ENCODE data around the gene TBL1XR1.

TBL1XR1 gene

DNA sequence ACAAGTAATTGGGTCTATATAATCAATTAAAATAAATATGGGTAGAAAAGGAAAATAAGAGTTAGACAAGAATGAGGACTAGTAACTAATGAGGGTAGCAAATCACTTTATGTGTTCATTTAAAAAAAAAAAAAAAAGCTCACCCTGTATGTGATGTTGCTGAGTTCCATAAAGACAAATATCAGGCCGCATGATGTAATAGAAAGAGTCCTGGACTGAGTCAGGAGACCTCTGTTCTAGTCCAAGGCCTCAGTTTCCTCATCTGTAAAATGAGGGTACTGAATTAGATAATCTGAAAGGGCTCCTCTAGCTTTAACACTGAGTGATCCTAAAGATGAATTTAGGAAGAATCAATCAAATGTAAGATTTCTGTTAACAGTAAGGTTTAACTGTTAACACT is 117.6 kb downstream of the TBL1XR1 start:
- DNase-seq (ENCODE audit: low read depth) = no peak
- TF ChIP-seq, protein P1, sequence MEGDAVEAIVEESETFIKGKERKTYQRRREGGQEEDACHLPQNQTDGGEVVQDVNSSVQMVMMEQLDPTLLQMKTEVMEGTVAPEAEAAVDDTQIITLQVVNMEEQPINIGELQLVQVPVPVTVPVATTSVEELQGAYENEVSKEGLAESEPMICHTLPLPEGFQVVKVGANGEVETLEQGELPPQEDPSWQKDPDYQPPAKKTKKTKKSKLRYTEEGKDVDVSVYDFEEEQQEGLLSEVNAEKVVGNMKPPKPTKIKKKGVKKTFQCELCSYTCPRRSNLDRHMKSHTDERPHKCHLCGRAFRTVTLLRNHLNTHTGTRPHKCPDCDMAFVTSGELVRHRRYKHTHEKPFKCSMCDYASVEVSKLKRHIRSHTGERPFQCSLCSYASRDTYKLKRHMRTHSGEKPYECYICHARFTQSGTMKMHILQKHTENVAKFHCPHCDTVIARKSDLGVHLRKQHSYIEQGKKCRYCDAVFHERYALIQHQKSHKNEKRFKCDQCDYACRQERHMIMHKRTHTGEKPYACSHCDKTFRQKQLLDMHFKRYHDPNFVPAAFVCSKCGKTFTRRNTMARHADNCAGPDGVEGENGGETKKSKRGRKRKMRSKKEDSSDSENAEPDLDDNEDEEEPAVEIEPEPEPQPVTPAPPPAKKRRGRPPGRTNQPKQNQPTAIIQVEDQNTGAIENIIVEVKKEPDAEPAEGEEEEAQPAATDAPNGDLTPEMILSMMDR (conservative IDR thresholded peaks at IDR 0.05; ENCODE audit: low read length) = no peak
- H3K4me3 ChIP-seq (ENCODE audit: low read length) = no peak overlapping the region

DNA sequence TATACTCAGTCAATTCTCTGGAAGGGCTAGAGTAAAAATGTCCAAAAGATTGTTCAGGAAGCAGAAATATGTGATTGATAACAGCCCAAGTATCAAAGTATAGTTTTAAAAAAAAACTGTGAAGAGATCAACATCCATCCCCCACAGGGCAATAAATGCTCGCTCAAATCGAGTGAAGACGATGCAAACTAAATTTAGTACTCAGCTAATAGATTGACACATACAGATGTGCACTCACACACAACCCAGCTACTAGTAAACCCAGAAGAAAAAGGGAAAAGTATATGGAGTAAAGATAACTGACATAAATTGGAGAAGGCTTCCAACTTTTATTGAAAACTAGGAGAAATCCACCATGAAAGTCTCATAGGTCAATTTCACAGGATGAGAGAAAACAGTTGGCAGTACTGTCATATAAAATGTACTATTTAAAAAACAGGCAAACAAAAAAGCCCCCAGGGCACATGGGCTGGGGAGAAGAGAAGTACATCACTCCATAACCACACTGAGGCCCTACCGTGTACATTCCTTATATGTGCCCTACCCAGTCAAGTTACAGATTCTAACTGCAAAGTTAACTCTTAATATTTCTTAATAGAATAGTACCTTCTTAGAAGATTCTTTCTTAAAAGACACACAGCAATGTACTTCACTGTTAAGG is 125.7 kb downstream of the TBL1XR1 start:
- no peak overlapping the region for H3K4me3 ChIP-seq (ENCODE audit: low read length)
- DNase-seq (ENCODE audit: low read depth) = no peak
- TF ChIP-seq, protein P1 (conservative IDR thresholded peaks at IDR 0.05; ENCODE audit: low read length) = no peak

DNA sequence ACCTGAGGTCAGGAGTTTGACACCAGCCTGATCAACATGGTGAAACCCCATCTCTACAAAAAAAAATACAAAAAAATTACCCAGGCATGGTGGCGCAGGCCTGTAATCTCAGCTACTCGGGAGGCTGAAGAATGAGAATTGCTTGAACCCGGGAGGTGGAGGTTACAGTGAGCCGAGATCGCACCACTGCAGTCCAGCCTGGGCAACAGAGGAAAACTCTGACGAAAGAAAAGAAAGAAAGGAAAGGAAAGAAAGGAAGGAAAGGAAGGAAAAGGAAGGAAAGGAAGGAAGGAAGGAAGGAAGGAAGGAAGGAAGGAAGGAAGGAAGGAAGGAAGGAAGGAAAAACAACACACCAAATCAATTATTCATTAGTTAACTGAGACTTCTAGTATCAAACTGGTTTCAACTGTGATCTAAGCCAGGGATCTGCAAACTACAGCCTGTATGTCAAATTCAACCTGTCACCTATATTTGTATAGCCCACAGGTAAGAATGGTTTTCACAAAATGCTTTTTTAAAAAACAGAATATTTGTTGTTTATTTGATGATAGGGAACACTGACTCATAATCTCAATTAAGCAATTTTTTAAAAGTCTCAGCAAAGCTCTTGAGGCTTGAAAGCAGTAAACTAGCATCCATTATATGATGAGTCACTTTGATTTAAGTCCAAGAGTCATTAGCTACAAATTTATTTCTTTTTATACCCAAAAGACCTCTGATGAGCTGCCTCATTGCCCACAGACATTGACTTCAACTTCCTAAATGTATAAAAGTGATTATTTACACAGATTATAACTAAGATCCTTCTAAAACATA is 127.6 kb downstream of the TBL1XR1 start:
- H3K4me3 ChIP-seq (ENCODE audit: low read length) = no peak overlapping the region
- DNase-seq (ENCODE audit: low read depth) = peak; percentile 62
- TF ChIP-seq, protein P1 (conservative IDR thresholded peaks at IDR 0.05; ENCODE audit: low read length) = no peak

DNA sequence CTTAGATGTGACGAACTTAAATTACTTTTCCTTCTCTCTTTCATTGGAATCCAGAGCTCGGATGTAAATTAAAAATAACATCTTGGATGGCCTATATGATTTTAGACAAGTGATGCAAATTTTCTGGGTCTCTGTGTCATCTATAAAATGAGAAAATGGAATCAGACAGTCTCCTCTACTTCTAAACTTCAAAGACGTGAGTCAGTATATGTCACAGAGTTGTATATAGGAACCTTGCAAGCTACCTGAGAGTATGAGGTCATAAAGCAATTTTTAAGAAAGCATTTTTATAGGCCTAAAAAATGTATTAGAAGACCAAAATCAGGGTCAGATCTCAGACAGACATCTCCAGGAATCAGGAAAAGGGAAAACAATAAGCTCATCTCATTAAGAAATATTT is 128.3 kb downstream of the TBL1XR1 start:
- DNase-seq (ENCODE audit: low read depth) = no peak
- TF ChIP-seq, protein P1 (conservative IDR thresholded peaks at IDR 0.05; ENCODE audit: low read length) = no peak
- H3K4me3 ChIP-seq (ENCODE audit: low read length) = no peak overlapping the region

DNA sequence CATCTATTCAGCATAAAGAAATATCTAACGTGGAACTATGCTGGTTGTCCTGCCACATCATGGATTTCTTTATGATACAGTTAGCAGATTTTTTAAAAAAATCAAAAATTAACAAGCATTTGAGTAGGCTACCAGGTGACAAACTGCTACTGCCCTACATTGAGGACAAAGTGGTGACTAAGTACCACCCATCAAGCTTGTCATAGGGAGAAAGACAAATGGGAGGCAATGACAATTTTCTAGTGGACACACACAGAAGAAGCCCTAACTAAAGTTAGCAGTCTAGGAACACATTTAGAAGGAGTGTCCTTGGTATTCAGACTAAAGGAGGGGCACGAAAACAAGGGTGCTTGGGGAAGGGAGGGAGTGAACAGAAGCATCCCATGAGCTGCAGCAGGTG is 131.2 kb downstream of the TBL1XR1 start:
- no peak for DNase-seq (ENCODE audit: low read depth)
- TF ChIP-seq, protein P1 (conservative IDR thresholded peaks at IDR 0.05; ENCODE audit: low read length) = no peak
- no peak overlapping the region for H3K4me3 ChIP-seq (ENCODE audit: low read length)

DNA sequence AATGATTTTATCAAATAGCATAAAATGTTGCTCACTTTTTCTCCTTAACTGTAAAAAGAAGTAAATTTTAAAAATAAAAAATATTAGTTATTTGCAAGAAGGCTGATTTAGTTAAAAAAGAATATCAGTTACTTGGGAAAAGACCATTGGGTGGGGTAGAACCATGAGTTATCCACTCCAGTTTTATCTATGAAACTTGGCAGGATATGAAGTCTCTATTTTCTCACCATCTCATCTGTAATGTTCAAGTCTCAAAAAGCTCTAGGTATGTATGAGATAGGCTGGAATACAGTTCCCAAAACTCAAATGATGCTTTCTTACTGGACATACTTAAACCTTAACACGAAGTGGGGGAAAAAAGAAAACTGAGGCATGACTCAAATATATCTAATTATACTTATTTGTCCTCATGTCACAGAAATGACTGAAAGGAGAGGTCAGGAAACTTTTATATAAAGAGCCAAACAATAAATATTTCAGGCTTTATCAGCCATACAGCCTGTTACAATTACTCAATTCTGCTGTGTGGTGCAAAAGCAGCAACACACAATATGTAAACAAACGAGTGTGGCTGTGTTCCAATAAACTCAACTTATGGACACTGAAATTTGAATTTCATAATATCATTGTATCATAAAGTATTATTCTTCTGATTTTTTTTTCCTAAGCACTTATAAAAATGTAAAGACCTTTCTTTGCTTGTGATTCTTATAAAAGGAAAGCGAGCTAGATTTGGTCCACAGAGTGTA is 131.8 kb downstream of the TBL1XR1 start:
- no peak overlapping the region for H3K4me3 ChIP-seq (ENCODE audit: low read length)
- TF ChIP-seq, protein P1 (conservative IDR thresholded peaks at IDR 0.05; ENCODE audit: low read length) = no peak

More for the DNA sequence above, 131.8 kb downstream of the TBL1XR1 start:
- DNase-seq (ENCODE audit: low read depth) = no peak
